PC-9 (cell line): Measurements from ENCODE around the gene SBNO1. TPM values are rescaled to one million over a fixed set of nuclear protein-coding genes. Genes with fewer than 3 reads are reported as not detected.
"Not testable (repeated sequence)": the region's sequence is repeated elsewhere in the genome, so short reads cannot be mapped to it uniquely, and the experiment has no call there.

Experiments
- BruUV-seq: library from RNA; stranded (reverse); fragments of 400-500 nt; replicated peaks from 2 replicates; lab custom pipeline; 2021; lab: Mats Ljungman, UMichigan
- CTCF ChIA-PET: fragments of 300-600 bp; sonication (Branson Sonifier 250); formaldehyde crosslinking; loops from one replicate; lab custom pipeline; 2022; ENCODE audit warnings: antibody characterized with exemption; lab: Charles Lee
- POLR2A ChIA-PET: fragments of 300-600 bp; sonication (Branson Sonifier 250); formaldehyde crosslinking; loops from one replicate; lab custom pipeline; 2022; ENCODE audit warnings: antibody characterized with exemption; ENCODE audit not compliant: unreplicated experiment; lab: Charles Lee
- DNase-seq, 2 experiments: peaks; one replicate each; pipeline versions ENCODE4 v3.0.0 to v3.0.0-alpha.2; 2015 to 2022; ENCODE audit warnings: mixed read lengths in 1 of 2
- H2AFZ ChIP-seq: fragments of 200-600 bp; sonication (generic); 2 replicates; pipeline ENCODE4 v1.8.1; 2017; ENCODE audit warnings: antibody characterized with exemption
- H3F3A ChIP-seq: fragments of 200-600 bp; sonication (generic); 2 replicates; pipeline ENCODE4 v1.8.1; 2017; ENCODE audit warnings: antibody characterized with exemption, mild to moderate bottlenecking, low read depth; ENCODE audit not compliant: insufficient read depth
- H3K27ac ChIP-seq: fragments of 200-600 bp; sonication (generic); 2 replicates; pipeline ENCODE4 v1.6.1; 2016; ENCODE audit warnings: mixed run types
- H3K27me3 ChIP-seq: fragments of 200-600 bp; sonication (generic); 2 replicates; pipeline ENCODE4 v1.6.1; 2016; ENCODE audit warnings: low read depth, mixed run types; ENCODE audit not compliant: insufficient read depth
- H3K36me3 ChIP-seq: fragments of 200-600 bp; sonication (generic); 2 replicates; pipeline ENCODE4 v1.6.1; 2016; ENCODE audit warnings: low read depth, mixed run types
- H3K4me1 ChIP-seq: fragments of 200-600 bp; sonication (generic); replicated peaks from 2 replicates; pipeline ENCODE4 v1.6.1; 2016; ENCODE audit warnings: mixed run types; ENCODE audit not compliant: insufficient read depth
- H3K4me2 ChIP-seq: fragments of 200-600 bp; sonication (generic); 2 replicates; pipeline ENCODE4 v1.6.1; 2017; ENCODE audit warnings: mixed run types
- H3K4me3 ChIP-seq: fragments of 200-600 bp; sonication (generic); 2 replicates; pipeline ENCODE4 v1.6.1; 2016; ENCODE audit warnings: mixed run types
- H3K79me2 ChIP-seq: fragments of 200-600 bp; sonication (generic); 2 replicates; pipeline ENCODE4 v1.6.1; 2017; ENCODE audit warnings: low read depth, mixed run types
- H3K9me2 ChIP-seq: fragments of 200-600 bp; sonication (generic); 2 replicates; pipeline ENCODE4 v1.8.1; 2017; ENCODE audit warnings: mild to moderate bottlenecking; ENCODE audit not compliant: insufficient read depth
- H3K9me3 ChIP-seq: fragments of 200-600 bp; sonication (generic); 2 replicates; pipeline ENCODE4 v1.8.1; 2016; ENCODE audit warnings: low read depth; ENCODE audit not compliant: insufficient read depth
- H4K20me1 ChIP-seq: fragments of 200-600 bp; sonication (generic); 2 replicates; pipeline ENCODE4 v1.8.1; 2017; ENCODE audit not compliant: insufficient read depth
- CTCF ChIP-seq: fragments of 200-600 bp; sonication (generic); conservative IDR thresholded peaks from 2 replicates; pipeline ENCODE4 v1.6.1; 2017; ENCODE audit warnings: mixed run types, antibody characterized with exemption, mild to moderate bottlenecking, moderate library complexity
- EZH2 ChIP-seq: fragments of 200-600 bp; sonication (generic); IDR thresholded peaks from 2 replicates; pipeline ENCODE4 v1.8.0; 2017; ENCODE audit warnings: antibody characterized with exemption, low read depth
- intact Hi-C: fragments of 100-400 bp; cut with micrococcal nuclease; formaldehyde crosslinking; loops from one replicate; pipeline ENCODE4 v1.10.0; 2022; ENCODE audit not compliant: unreplicated experiment
- total RNA-seq: library from RNA; stranded (reverse); gene quantifications from 2 replicates; pipeline ENCODE4 v1.2.3, GENCODE V29; 2021

SBNO1 gene
- total RNA-seq, 1 experiment from 2014 or later = 43.1 TPM

- Histone ChIP-seq H3K9me3 (no peaks in the 10 kb centered on the region), H3K4me3 (no peak overlapping the region), H3K79me2 (peaks cover 30% of the 10 kb centered on the region), H3K9me2 (no peaks in the 10 kb centered on the region), H3K27me3 (no peaks in the 10 kb centered on the region), H3K4me2 (no peak overlapping the region), H3K4me1 (peaks cover 33% of the 10 kb centered on the region), H3F3A (peaks cover 31% of the 10 kb centered on the region), H4K20me1 (no peaks in the 10 kb centered on the region), H2AFZ (no peak overlapping the region), H3K27ac (no peak overlapping the region), H3K36me3 (peaks cover 8% of the 10 kb centered on the region; the same call in 1 of the 2 replicates)
- BruUV-seq = no TSS peak
- CTCF ChIA-PET = no interaction called here
- no peak for DNase-seq
- POLR2A ChIA-PET = no interaction called here
- TF ChIP-seq EZH2 (no peak), CTCF (no peak)
- intact Hi-C loops = no loop called here
Measured at GRCh38 chr12:123253641-123254459, 110.8 kb downstream of the SBNO1 start.

DNA sequence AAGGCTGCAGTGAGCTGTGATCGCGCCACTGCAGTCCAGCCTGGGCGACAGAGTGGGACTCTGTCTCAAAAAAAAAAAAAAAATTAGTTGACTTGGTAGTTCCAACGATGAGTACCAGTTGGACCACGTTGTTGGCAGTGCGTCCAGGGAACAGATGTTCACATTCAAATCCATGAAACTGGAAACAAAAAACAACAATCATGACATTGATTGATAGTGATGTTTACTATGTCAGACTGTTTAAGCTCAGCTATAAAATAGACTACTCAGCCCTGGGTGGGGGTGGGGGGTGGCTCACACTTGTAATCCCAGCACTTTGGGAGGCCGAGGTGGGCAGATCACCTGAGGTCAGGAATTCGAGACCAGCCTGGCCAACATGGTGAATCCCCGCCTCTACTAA, 112.3 kb downstream of the SBNO1 start:
- CTCF ChIA-PET, H3K9me2 ChIP-seq, H2AFZ ChIP-seq, H3K9me3 ChIP-seq, intact Hi-C loops, DNase-seq, H3K36me3 ChIP-seq, H3K4me3 ChIP-seq, H4K20me1 ChIP-seq, H3K27me3 ChIP-seq, POLR2A ChIA-PET, BruUV-seq: not testable (repeated sequence)
- peaks cover 25% of the 10 kb centered on the region for H3F3A ChIP-seq
- H3K79me2 ChIP-seq = peaks cover 37% of the 10 kb centered on the region
- peaks cover 33% of the 10 kb centered on the region for H3K4me1 ChIP-seq
- H3K4me2 ChIP-seq = peak overlapping the region; percentile 71; the same call in 1 of the 2 replicates
- peak overlapping the region; percentile 94 for H3K27ac ChIP-seq

DNA sequence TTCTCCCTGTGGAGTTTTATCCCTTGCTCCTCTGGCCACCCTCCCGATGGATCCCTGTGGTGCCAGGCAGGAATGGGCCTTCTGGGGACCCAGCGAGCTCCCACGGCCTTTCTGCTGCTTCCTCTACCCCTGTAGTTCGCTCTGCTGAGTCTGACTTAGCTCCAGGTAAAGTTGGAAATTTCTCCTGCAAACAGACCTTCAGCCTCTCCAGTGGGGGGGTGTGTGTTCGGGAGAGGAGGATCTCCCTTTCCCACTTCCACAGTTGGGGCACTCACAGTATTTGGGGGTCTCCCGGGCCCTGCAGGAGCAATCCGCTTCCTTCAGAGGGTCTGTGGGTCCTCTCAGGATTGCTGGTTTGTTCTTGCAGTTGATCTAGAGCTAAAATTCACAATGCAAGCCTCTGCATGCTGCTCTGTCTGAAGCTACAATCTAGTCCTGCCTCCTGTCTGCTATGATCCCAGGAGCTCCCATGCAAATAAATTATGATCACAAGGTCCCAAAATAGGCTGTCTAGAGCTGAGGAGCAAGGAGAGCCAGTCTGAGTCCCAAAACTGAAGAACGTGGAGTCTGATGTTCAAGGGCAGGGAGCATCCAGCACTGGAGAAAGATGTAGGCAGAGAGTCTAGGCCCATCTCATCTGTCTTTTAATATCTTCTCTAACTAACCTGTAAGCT, 113.1 kb downstream of the SBNO1 start:
- Histone ChIP-seq H2AFZ (peak overlapping the region; percentile 66), H3F3A (peaks cover 25% of the 10 kb centered on the region), H3K9me3 (no peaks in the 10 kb centered on the region; the same call in 1 of the 2 replicates), H3K79me2 (peaks cover 44% of the 10 kb centered on the region), H3K4me1 (peaks cover 33% of the 10 kb centered on the region), H3K27ac (peak overlapping the region; percentile 94), H3K4me3 (peak overlapping the region; percentile 37; the same call in 1 of the 2 replicates), H3K27me3 (no peaks in the 10 kb centered on the region), H4K20me1 (no peaks in the 10 kb centered on the region), H3K36me3 (0 out of 2 replicates have a peak, but pooled peaks cover 8% of the 10 kb centered on the region), H3K4me2 (peak overlapping the region; percentile 71), H3K9me2 (no peaks in the 10 kb centered on the region)
- TF ChIP-seq CTCF = no peak
- TF ChIP-seq EZH2 = no peak
- ChIA-PET POLR2A (interaction anchor here (0.6 to 1.7 kb wide), 3 partner anchors 19 to 1204 kb away, joined by 3 to 13 read pairs (median 6); partner anchors contain the start of genes MPHOSPH9 and MTRFR), CTCF (no interaction called here)
- BruUV-seq = TSS peak; percentile 92
- DNase-seq = no peak
- intact Hi-C loops = no loop called here
